H9 (cell line): ENCODE results near the gene TMEM131. TPM values are rescaled to one million over a fixed set of nuclear protein-coding genes. Genes with fewer than 3 reads are reported as not detected.
A peak's percentile ranks its signal among the peaks of the same experiment; 100 is the strongest.

Source experiments
- DNase-seq: peaks from one replicate; pipeline ENCODE4 v3.0.0-alpha.2; 2017
- H2AFZ ChIP-seq: one replicate; pipeline ENCODE4 v1.6.1; 2013; ENCODE audit warnings: mild to moderate bottlenecking, low read length, control low read depth, moderate library complexity
- H2AK5ac ChIP-seq: 2 replicates; pipeline ENCODE4 v1.6.1; 2013; ENCODE audit warnings: low read length, control low read depth, mixed read lengths; ENCODE audit not compliant: insufficient read length
- H2BK120ac ChIP-seq: one replicate; pipeline ENCODE4 v1.6.1; 2013; ENCODE audit warnings: low read depth, mild to moderate bottlenecking, low read length, control low read depth, inconsistent platforms; ENCODE audit not compliant: poor library complexity, severe bottlenecking
- H2BK12ac ChIP-seq: 2 replicates; pipeline ENCODE4 v1.6.1; 2013; ENCODE audit warnings: low read length, control low read depth, mixed read lengths, low read depth; ENCODE audit not compliant: insufficient read length
- H2BK15ac ChIP-seq: 2 replicates; pipeline ENCODE4 v1.6.1; 2013; ENCODE audit warnings: low read depth, low read length, control low read depth
- H2BK20ac ChIP-seq: one replicate; pipeline ENCODE4 v1.6.1; 2013; ENCODE audit warnings: low read depth, mild to moderate bottlenecking, low read length, control low read depth, inconsistent platforms; ENCODE audit not compliant: poor library complexity, severe bottlenecking
- H2BK5ac ChIP-seq: 2 replicates; pipeline ENCODE4 v1.6.1; 2013; ENCODE audit warnings: low read length, control low read depth, mixed read lengths; ENCODE audit not compliant: insufficient read length
- H3K14ac ChIP-seq: 2 replicates; pipeline ENCODE4 v1.6.1; 2013; ENCODE audit warnings: low read length, control low read depth; ENCODE audit not compliant: insufficient read depth
- H3K18ac ChIP-seq: 2 replicates; pipeline ENCODE4 v1.6.1; 2013; ENCODE audit warnings: low read depth, mild to moderate bottlenecking, mixed read lengths, low read length, control low read depth; ENCODE audit not compliant: insufficient read length
- H3K23ac ChIP-seq: 2 replicates; pipeline ENCODE4 v1.6.1; 2013; ENCODE audit warnings: low read length, control low read depth, mixed read lengths, low read depth; ENCODE audit not compliant: insufficient read length
- H3K23me2 ChIP-seq: 2 replicates; pipeline ENCODE4 v1.6.1; 2013; ENCODE audit warnings: low read depth, mild to moderate bottlenecking, mixed read lengths, low read length, control low read depth; ENCODE audit not compliant: insufficient read length, poor library complexity, severe bottlenecking
- H3K27ac ChIP-seq: 2 replicates; pipeline ENCODE4 v1.5.1; 2013; ENCODE audit warnings: low read length, control low read depth, mixed read lengths, low read depth; ENCODE audit not compliant: insufficient read length
- H3K27me3 ChIP-seq: 2 replicates; pipeline ENCODE4 v1.6.1; 2013; ENCODE audit warnings: low read length, control low read depth, inconsistent platforms; ENCODE audit not compliant: insufficient read depth
- H3K4ac ChIP-seq: 2 replicates; pipeline ENCODE4 v1.6.1; 2013; ENCODE audit warnings: low read depth, mild to moderate bottlenecking, control low read depth, inconsistent platforms, low read length, moderate library complexity
- H3K4me1 ChIP-seq: 2 replicates; pipeline ENCODE4 v1.6.1; 2013; ENCODE audit warnings: low read length, control low read depth, inconsistent platforms; ENCODE audit not compliant: insufficient read depth
- H3K4me2 ChIP-seq: 2 replicates; pipeline ENCODE4 v1.6.1; 2013; ENCODE audit warnings: low read length, control low read depth, mixed read lengths; ENCODE audit not compliant: insufficient read length, insufficient read depth
- H3K56ac ChIP-seq: 2 replicates; pipeline ENCODE4 v1.6.1; 2013; ENCODE audit warnings: low read depth, mild to moderate bottlenecking, mixed read lengths, low read length, control low read depth; ENCODE audit not compliant: insufficient read length
- H3K79me1 ChIP-seq: 2 replicates; pipeline ENCODE4 v1.6.1; 2013; ENCODE audit warnings: low read depth, mild to moderate bottlenecking, moderate library complexity, low read length, control low read depth, inconsistent platforms; ENCODE audit not compliant: insufficient read depth, poor library complexity, severe bottlenecking
- H3K79me2 ChIP-seq: 2 replicates; pipeline ENCODE4 v1.6.1; 2013; ENCODE audit warnings: low read length, control low read depth, inconsistent platforms; ENCODE audit not compliant: insufficient read depth
- H3K9ac ChIP-seq: 2 replicates; pipeline ENCODE4 v1.6.1; 2013; ENCODE audit warnings: low read length, control low read depth, mixed read lengths; ENCODE audit not compliant: insufficient read length; ENCODE audit errors: extremely low read depth
- H3K9me3 ChIP-seq: one replicate; pipeline ENCODE4 v1.6.1; 2013; ENCODE audit warnings: low read depth, low read length, inconsistent platforms; ENCODE audit not compliant: control insufficient read depth
- H3T11ph ChIP-seq: one replicate; pipeline ENCODE4 v1.6.1; 2013; ENCODE audit warnings: mild to moderate bottlenecking, low read length, control low read depth, inconsistent platforms
- H4K20me1 ChIP-seq: one replicate; pipeline ENCODE4 v1.6.1; 2013; ENCODE audit not compliant: control insufficient read depth, insufficient read length, insufficient read depth
- H4K5ac ChIP-seq: 2 replicates; pipeline ENCODE4 v1.6.1; 2013; ENCODE audit warnings: low read depth, mild to moderate bottlenecking, mixed read lengths, low read length, control low read depth; ENCODE audit not compliant: insufficient read length
- H4K8ac ChIP-seq: replicated peaks from 2 replicates; pipeline ENCODE4 v1.6.1; 2013; ENCODE audit warnings: low read length, control low read depth, mixed read lengths, low read depth; ENCODE audit not compliant: insufficient read length
- H4K91ac ChIP-seq: 2 replicates; pipeline ENCODE4 v1.6.1; 2013; ENCODE audit warnings: low read depth, mild to moderate bottlenecking, moderate library complexity, mixed read lengths, low read length, control low read depth; ENCODE audit not compliant: insufficient read length
- H3K27ac Mint-ChIP-seq, 3 experiments: 2 replicates in 2 of 3; 3 replicates in 1 of 3; pipeline ENCODE4 v1.8.0; 2020 to 2021; ENCODE audit warnings: mixed read lengths in 3 of 3, mild to moderate bottlenecking in 1 of 3, moderate library complexity in 1 of 3
- H3K27me3 Mint-ChIP-seq: 2 replicates; pipeline ENCODE4 v1.8.0; 2021; ENCODE audit warnings: low read depth, mild to moderate bottlenecking, moderate library complexity, mixed read lengths
- H3K36me3 Mint-ChIP-seq, 3 experiments: 2 replicates in 2 of 3; 3 replicates in 1 of 3; pipeline ENCODE4 v1.8.0; 2020 to 2021; ENCODE audit warnings: low read depth in 3 of 3, mixed read lengths in 3 of 3; ENCODE audit not compliant: insufficient read depth in 1 of 3
- H3K4me1 Mint-ChIP-seq, 2 experiments: 2 replicates each; pipeline ENCODE4 v1.8.0; 2020; ENCODE audit warnings: mixed read lengths in 2 of 2
- H3K4me3 Mint-ChIP-seq, 2 experiments: 2 replicates in 1 of 2; 3 replicates in 1 of 2; pipeline ENCODE4 v1.8.0; 2020 to 2021; ENCODE audit warnings: mild to moderate bottlenecking in 2 of 2, mixed read lengths in 2 of 2, moderate library complexity in 1 of 2
- H3K9me3 Mint-ChIP-seq, 2 experiments: 2 replicates in 1 of 2; 3 replicates in 1 of 2; pipeline ENCODE4 v1.8.0; 2020; ENCODE audit warnings: mild to moderate bottlenecking in 2 of 2, mixed read lengths in 2 of 2, moderate library complexity in 1 of 2
- CTCF ChIP-seq: fragments of 200-600 bp; sonication (generic); conservative IDR thresholded peaks from 3 replicates; pipeline ENCODE4 v1.8.0; 2021; ENCODE audit warnings: antibody characterized with exemption, mild to moderate bottlenecking
- WGBS: extraction: QIAGEN DNeasy Blood & Tissue Kit; methylation state at CpG from one replicate; pipeline ENCODE4 v1.1.7; 2013; ENCODE audit warnings: missing lambda C conversion rate, low lambda C conversion rate, mixed read lengths; ENCODE audit not compliant: insufficient read length; ENCODE audit errors: extremely low coverage; 5-methylcytosine and 5-hydroxymethylcytosine counted together
- total RNA-seq: library from RNA; stranded (reverse); gene quantifications from 2 replicates; pipeline ENCODE4 v1.2.1, GENCODE V29; 2021

Gene TMEM131
- total RNA-seq, 1 experiment from 2014 or later: 20.9 TPM

GRCh38 chr2:97764559-97765263, 231.0 kb downstream of the TMEM131 start:
- Histone ChIP-seq H3K56ac (no peak overlapping the region), H4K5ac (no peak overlapping the region), H4K91ac (no peak overlapping the region), H3K4me2 (no peak overlapping the region), H2AFZ (no peak overlapping the region), H3K27ac (no peak overlapping the region), H2BK15ac (no peak overlapping the region), H2BK12ac (no peak overlapping the region), H3K79me2 (no peaks in the 10 kb centered on the region), H4K20me1 (no peaks in the 10 kb centered on the region), H3K79me1 (no peaks in the 10 kb centered on the region), H2BK5ac (no peak overlapping the region), H2BK20ac (no peak overlapping the region), H3K4me1 (no peaks in the 10 kb centered on the region), H3K18ac (no peak overlapping the region), H3K14ac (no peak overlapping the region), H3K27me3 (no peaks in the 10 kb centered on the region), H3K9ac (no peak overlapping the region), H4K8ac (no peak overlapping the region), H3K23ac (no peak overlapping the region), H3K23me2 (no peaks in the 10 kb centered on the region), H2AK5ac (no peak overlapping the region), H3K9me3 (no peaks in the 10 kb centered on the region), H3K4ac (no peak overlapping the region), H3T11ph (no peak overlapping the region), H2BK120ac (no peak overlapping the region)
- no CpG with 5 or more reads among the region's 11 CpGs for WGBS
- Mint-ChIP-seq H3K4me3 (no peak overlapping the region), H3K4me1 (peaks cover 8 to 13% of the 10 kb centered on the region in 2 experiments; a peak in 3 of 4 replicates), H3K27ac (no peak overlapping the region; a peak in 1 of 7 replicates), H3K27me3 (peaks cover 11% of the 10 kb centered on the region), H3K9me3 (no peaks in the 10 kb centered on the region; a peak in 1 of 5 replicates), H3K36me3 (peaks cover 11 to 36% (median 31%) of the 10 kb centered on the region in 3 experiments)
- DNase-seq: peak; percentile 25
- TF ChIP-seq CTCF: peak; percentile 40; the same call in 2 of the 3 replicates
